CD14-positive monocyte (primary cell): ENCODE data around the gene RASAL2. TPM values are rescaled to one million over a fixed set of nuclear protein-coding genes. Genes with fewer than 3 reads are reported as not detected.

Experiments used
- DNase-seq, 3 donors: peaks; one replicate each; pipeline ENCODE4 v3.0.0-alpha.2; 2011 to 2022
- H2AFZ ChIP-seq: 2 replicates; pipeline ENCODE4 v1.6.0; 2012; ENCODE audit warnings: mild to moderate bottlenecking, low read depth, low read length, inconsistent platforms; ENCODE audit not compliant: insufficient read depth, poor library complexity, severe bottlenecking
- H3K27ac ChIP-seq, 2 donors: 1 replicate in 1 of 2; 2 replicates in 1 of 2; pipeline ENCODE4 v1.5.1; 2012 to 2013; ENCODE audit warnings: low read length in 2 of 2, control low read depth in 1 of 2, inconsistent platforms in 1 of 2, low read depth in 1 of 2, mild to moderate bottlenecking in 1 of 2
- H3K27me3 ChIP-seq, 2 donors: one replicate each; pipeline versions ENCODE4 v1.6.0 to v1.6.1; 2011 to 2013; ENCODE audit warnings: low read length in 2 of 2; ENCODE audit not compliant: control insufficient read depth in 2 of 2, insufficient read depth in 2 of 2
- H3K36me3 ChIP-seq, 2 donors: replicated peaks in 1 of 2; 1 replicate in 1 of 2; 2 replicates in 1 of 2; pipeline versions ENCODE4 v1.5.1 to v1.6.1; 2012 to 2013; ENCODE audit warnings: low read length in 2 of 2, control low read depth in 1 of 2, inconsistent platforms in 1 of 2, mild to moderate bottlenecking in 1 of 2; ENCODE audit not compliant: insufficient read depth in 2 of 2, control insufficient read depth in 1 of 2
- H3K4me1 ChIP-seq, 2 donors: 1 replicate in 1 of 2; 2 replicates in 1 of 2; pipeline versions ENCODE4 v1.5.1 to v1.6.1; 2012 to 2013; ENCODE audit warnings: low read length in 2 of 2, control low read depth in 1 of 2, inconsistent platforms in 1 of 2, mild to moderate bottlenecking in 1 of 2, moderate library complexity in 1 of 2; ENCODE audit not compliant: insufficient read depth in 2 of 2, control insufficient read depth in 1 of 2
- H3K4me2 ChIP-seq: replicated peaks from 2 replicates; pipeline ENCODE3; 2012; ENCODE audit warnings: low read length, moderate library complexity, mild to moderate bottlenecking; ENCODE audit not compliant: poor library complexity, severe bottlenecking; ENCODE audit errors: extremely low read depth
- H3K4me3 ChIP-seq, 3 experiments: fragments of 200-600 bp in 1 of 3; sonication (generic) in 1 of 3; replicated peaks in 1 of 3; 1 replicate in 2 of 3; 2 replicates in 1 of 3; pipeline ENCODE4 v1.5.1; 2011 to 2013; ENCODE audit warnings: low read length in 3 of 3, mild to moderate bottlenecking in 3 of 3, control low read depth in 2 of 3, low read depth in 2 of 3, inconsistent platforms in 1 of 3, moderate library complexity in 1 of 3
- H3K79me2 ChIP-seq: 2 replicates; pipeline ENCODE4 v1.6.0; 2012; ENCODE audit warnings: mild to moderate bottlenecking, control low read depth, inconsistent platforms, low read length, moderate library complexity; ENCODE audit not compliant: insufficient read depth
- H3K9ac ChIP-seq: 2 replicates; pipeline ENCODE4 v1.6.0; 2017; ENCODE audit warnings: low read length, mild to moderate bottlenecking; ENCODE audit not compliant: insufficient read depth, poor library complexity, severe bottlenecking
- H3K9me3 ChIP-seq, 2 donors: replicated peaks in 1 of 2; 1 replicate in 1 of 2; 2 replicates in 1 of 2; pipeline versions ENCODE4 v1.5.1 to v1.6.1; 2012 to 2013; ENCODE audit warnings: low read length in 2 of 2, control low read depth in 1 of 2; ENCODE audit not compliant: control insufficient read depth in 1 of 2, insufficient read depth in 1 of 2
- H4K20me1 ChIP-seq: 2 replicates; pipeline ENCODE4 v1.6.0; 2012; ENCODE audit warnings: mild to moderate bottlenecking, low read length, control low read depth, moderate library complexity; ENCODE audit not compliant: insufficient read depth
- H3K27ac Mint-ChIP-seq, 7 donors: one replicate each; pipeline ENCODE4 v1.8.0; 2020; ENCODE audit warnings: mild to moderate bottlenecking in 7 of 7, mixed read lengths in 7 of 7, moderate library complexity in 6 of 7, inconsistent platforms in 2 of 7
- H3K27me3 Mint-ChIP-seq, 3 donors: one replicate each; pipeline ENCODE4 v1.8.0; 2021 to 2022; ENCODE audit warnings: low read depth in 3 of 3, mild to moderate bottlenecking in 3 of 3, mixed read lengths in 3 of 3, moderate library complexity in 3 of 3, inconsistent platforms in 1 of 3
- H3K36me3 Mint-ChIP-seq, 2 donors: one replicate each; pipeline ENCODE4 v1.8.0; 2020; ENCODE audit warnings: mixed read lengths in 2 of 2, inconsistent platforms in 1 of 2, mild to moderate bottlenecking in 1 of 2
- H3K4me1 Mint-ChIP-seq: one replicate; pipeline ENCODE4 v1.8.0; 2020; ENCODE audit warnings: mild to moderate bottlenecking, mixed read lengths
- H3K4me3 Mint-ChIP-seq, 2 donors: one replicate each; pipeline ENCODE4 v1.8.0; 2020; ENCODE audit warnings: mild to moderate bottlenecking in 2 of 2, mixed read lengths in 2 of 2, moderate library complexity in 1 of 2
- H3K9me3 Mint-ChIP-seq, 7 donors: one replicate each; pipeline ENCODE4 v1.8.0; 2020 to 2022; ENCODE audit warnings: mixed read lengths in 7 of 7, mild to moderate bottlenecking in 6 of 7, moderate library complexity in 6 of 7, inconsistent platforms in 2 of 7
- CTCF ChIP-seq: fragments of 200-600 bp; IDR thresholded peaks from one replicate; pipeline ENCODE4 v1.8.0; 2022; ENCODE audit warnings: antibody characterized with exemption, mild to moderate bottlenecking
- WGBS: methylation state at CpG from one replicate; pipeline ENCODE4 v1.1.5; 2013; ENCODE audit warnings: missing lambda C conversion rate; ENCODE audit not compliant: insufficient coverage; 5-methylcytosine and 5-hydroxymethylcytosine counted together
- intact Hi-C, 2 donors: fragments of 100-400 bp; cut with micrococcal nuclease; formaldehyde crosslinking; loops; one replicate each; pipeline versions ENCODE4 v1.15.0 to v1.15.1; 2023
- polyA plus RNA-seq, 3 donors: library from polyadenylated mRNA; depleted of rRNA in 1 of 3; unstranded in 2 of 3; stranded (reverse) in 1 of 3; fragments of 300-500 nt in 2 of 3; fragments of >200 nt in 1 of 3; fragmentation: Illumina TruSeq in 2 of 3; gene quantifications; 1 replicate in 2 of 3; 2 replicates in 1 of 3; pipeline ENCODE4 v1.2.3, GENCODE V29; 2012 to 2021

RASAL2 gene
- polyA plus RNA-seq, 3 donors = 0.15 to 1.00 (median 0.63) TPM

- no peak overlapping the region for H3K27ac ChIP-seq
- no peak for TF ChIP-seq CTCF
- no peaks in the 10 kb centered on the region for H3K9me3 ChIP-seq
- no peaks in the 10 kb centered on the region for H3K4me1 Mint-ChIP-seq
- no peaks in the 10 kb centered on the region for H3K36me3 ChIP-seq
- H3K27me3 ChIP-seq = no peaks in the 10 kb centered on the region
- no peak overlapping the region for H2AFZ ChIP-seq
- H3K4me3 ChIP-seq = no peak overlapping the region
- H4K20me1 ChIP-seq = no peaks in the 10 kb centered on the region
- no peak overlapping the region for H3K4me2 ChIP-seq
- H3K36me3 Mint-ChIP-seq = no peaks in the 10 kb centered on the region
- no peaks in the 10 kb centered on the region for H3K4me1 ChIP-seq
- H3K27me3 Mint-ChIP-seq = peaks cover 2% of the 10 kb centered on the region in 3 donors
- H3K4me3 Mint-ChIP-seq = no peak overlapping the region
- DNase-seq = no peak
- no peak overlapping the region for H3K9ac ChIP-seq
- H3K79me2 ChIP-seq = no peaks in the 10 kb centered on the region
- intact Hi-C loops = no loop called here
- no peaks in the 10 kb centered on the region for H3K9me3 Mint-ChIP-seq
- H3K27ac Mint-ChIP-seq = no peak overlapping the region
Observed at GRCh38 chr1:178075333-178075732, 18.6 kb upstream of the RASAL2 start.

GRCh38 chr1:178076607-178077006 is 17.3 kb upstream of the RASAL2 start:
- H3K4me2 ChIP-seq = no peak overlapping the region
- Mint-ChIP-seq H3K27ac (no peak overlapping the region), H3K4me1 (no peaks in the 10 kb centered on the region), H3K36me3 (no peaks in the 10 kb centered on the region), H3K27me3 (peaks cover 2% of the 10 kb centered on the region in 3 donors), H3K9me3 (peaks cover 0 to 3% (median 0%) of the 10 kb centered on the region in 7 donors), H3K4me3 (no peak overlapping the region)
- no peaks in the 10 kb centered on the region for H3K79me2 ChIP-seq
- no peaks in the 10 kb centered on the region for H3K27me3 ChIP-seq
- H3K9me3 ChIP-seq = no peaks in the 10 kb centered on the region
- H3K36me3 ChIP-seq = no peaks in the 10 kb centered on the region
- intact Hi-C loops = no loop called here
- H3K9ac ChIP-seq = no peak overlapping the region
- no peak overlapping the region for H3K27ac ChIP-seq
- no peaks in the 10 kb centered on the region for H3K4me1 ChIP-seq
- no peak for TF ChIP-seq CTCF
- no peak overlapping the region for H2AFZ ChIP-seq
- DNase-seq = no peak
- no CpG with 5 or more reads among the region's 2 CpGs for WGBS
- no peak overlapping the region for H3K4me3 ChIP-seq
- H4K20me1 ChIP-seq = no peaks in the 10 kb centered on the region
